H1 (cell line): ENCODE data around the gene RBM44. TPM values are rescaled to one million over a fixed set of nuclear protein-coding genes. Genes with fewer than 3 reads are reported as not detected.

Experiments
- CBX8 ChIP-seq: fragments of 300-800, 300-1000 bp; sonication (generic); IDR thresholded peaks from 2 replicates; pipeline ENCODE4 v1.7.1; 2016; ENCODE audit warnings: low read depth, low read length, borderline replicate concordance
- HDAC2 ChIP-seq, 2 experiments: fragments of 300-600 bp in 1 of 2; sonication (generic) in 1 of 2; IDR thresholded peaks; 2 replicates each; pipeline ENCODE4 v1.6.1; 2011 to 2012; ENCODE audit warnings: low read depth in 2 of 2, low read length in 2 of 2, mild to moderate bottlenecking in 2 of 2, moderate library complexity in 2 of 2, borderline replicate concordance in 1 of 2, inconsistent platforms in 1 of 2
- KDM5A ChIP-seq: fragments of 200-600 bp; IDR thresholded peaks from 2 replicates; pipeline ENCODE4 v1.7.1; 2012; ENCODE audit warnings: mild to moderate bottlenecking, low read length, inconsistent platforms, mixed read lengths
- NRF1 ChIP-seq: IDR thresholded peaks from 2 replicates; pipeline ENCODE4 v1.6.1; 2011; ENCODE audit warnings: mild to moderate bottlenecking, low read depth, low read length, improper control_type of control experiment
- RNF2 ChIP-seq: fragments of 200-900, 300-1000 bp; sonication (generic); IDR thresholded peaks from 2 replicates; pipeline ENCODE4 v1.7.1; 2016; ENCODE audit warnings: borderline replicate concordance, low read depth, mild to moderate bottlenecking, antibody characterized with exemption, low read length; ENCODE audit not compliant: poor library complexity, severe bottlenecking; ENCODE audit errors: missing control alignments
- polyA plus RNA-seq, 7 experiments: library from polyadenylated mRNA; depleted of rRNA in 3 of 7; stranded (reverse) in 5 of 7; unstranded in 2 of 7; fragments of >200 nt in 5 of 7; fragments of 200-250 nt in 2 of 7; gene quantifications; 1 replicate in 5 of 7; 2 replicates in 1 of 7; 4 replicates in 1 of 7; pipeline versions ENCODE4 v1.2.1 to v1.2.3, GENCODE V29; 2011 to 2013; ENCODE audit warnings: missing spikeins in 2 of 7, mixed read lengths in 2 of 7
- total RNA-seq: library from RNA; stranded (reverse); fragmentation: NEBNext Ultra II Directional; extraction: Animal tissue kit (Norgen Biotek cat#: 25700); gene quantifications from 2 replicates; pipeline ENCODE4 v1.2.1, GENCODE V29; 2021

The RBM44 gene
- total and polyA plus RNA-seq, 2 of the 8 experiments (the other 6 are each of a cell fraction or from before 2014, with no cell fraction given) = 0.12 to 0.43 TPM

DNA sequence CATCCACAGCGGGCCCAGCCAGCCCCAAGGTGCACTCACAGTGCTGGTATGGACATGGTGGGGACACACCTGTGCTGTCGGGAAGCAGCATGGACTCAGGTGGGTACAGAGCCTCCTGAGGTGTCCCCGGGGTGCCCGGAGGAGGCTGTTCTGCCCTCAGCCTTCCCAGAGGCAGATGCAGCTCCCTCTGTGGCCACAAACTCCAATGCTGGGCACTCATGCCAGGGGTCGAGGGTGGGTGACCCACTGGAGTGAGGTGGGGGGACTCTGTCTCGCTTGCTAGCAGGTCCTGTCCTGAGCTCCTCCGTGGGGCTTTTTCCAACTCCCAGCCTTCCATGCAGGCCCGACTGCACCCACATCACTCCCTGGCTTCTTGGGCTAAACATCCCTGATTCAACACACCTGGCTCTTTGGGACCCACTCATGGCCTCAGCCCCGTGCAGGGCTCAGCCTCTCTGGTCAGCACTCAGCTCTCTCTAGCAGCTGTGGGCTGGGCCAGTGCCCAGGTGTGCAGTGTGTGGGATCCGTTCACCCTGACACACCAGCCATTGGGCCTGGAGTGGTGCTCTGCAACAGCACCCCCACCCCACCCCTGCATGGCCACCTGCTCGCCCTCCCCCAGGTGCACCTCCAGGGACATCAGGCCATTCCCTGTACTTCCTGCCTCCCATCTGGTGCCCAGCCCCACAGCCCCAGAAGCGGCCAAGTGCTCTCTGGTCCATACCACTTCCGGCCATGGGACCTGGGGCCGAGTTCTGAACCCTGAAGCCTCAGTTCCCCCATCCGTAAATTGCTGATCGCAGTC is 76.9 kb downstream of the RBM44 start (continued):
- TF ChIP-seq CBX8 (no peak), HDAC2 (IDR thresholded peaks at IDR 0.05; ENCODE audit: borderline replicate concordance in 1 of 2, low read depth in 2 of 2, low read length in 2 of 2) (no peak), RNF2 (no peak), NRF1 (no peak), KDM5A (no peak)
